Muscle of leg (tissue), 11 donors: ENCODE results near the gene FAM124A. TPM values are rescaled to one million over a fixed set of nuclear protein-coding genes. Genes with fewer than 3 reads are reported as not detected.

ENCODE experiments used
- DNase-seq: peaks from one replicate; pipeline ENCODE4 v3.0.0; 2013
- H3K27ac ChIP-seq: one replicate; pipeline ENCODE4 v1.5.1; 2013; ENCODE audit warnings: mild to moderate bottlenecking, low read length, control low read depth
- H3K27me3 ChIP-seq: one replicate; pipeline ENCODE4 v1.6.1; 2013; ENCODE audit warnings: low read length; ENCODE audit not compliant: control insufficient read depth, insufficient read depth
- H3K36me3 ChIP-seq: one replicate; pipeline ENCODE4 v1.6.1; 2013; ENCODE audit warnings: low read length; ENCODE audit not compliant: control insufficient read depth, insufficient read depth
- H3K4me1 ChIP-seq: one replicate; pipeline ENCODE4 v1.6.1; 2013; ENCODE audit warnings: low read length; ENCODE audit not compliant: control insufficient read depth, insufficient read depth
- H3K4me3 ChIP-seq: one replicate; pipeline ENCODE4 v1.5.1; 2013; ENCODE audit warnings: low read length, control low read depth
- H3K9me3 ChIP-seq: replicated peaks from 2 replicates; pipeline ENCODE4 v1.6.1; 2013; ENCODE audit warnings: low read depth, low read length; ENCODE audit not compliant: control insufficient read depth
- WGBS: methylation state at CpG from one replicate; pipeline ENCODE4 v1.1.5; 2013; ENCODE audit warnings: missing lambda C conversion rate; ENCODE audit not compliant: insufficient coverage; 5-methylcytosine and 5-hydroxymethylcytosine counted together
- polyA plus RNA-seq, 8 donors: library from polyadenylated mRNA; unstranded; fragments of 120-200 nt; gene quantifications; one replicate each; pipeline versions ENCODE4 v1.2.1 to v1.2.3, GENCODE V29; 2013; ENCODE audit warnings: inconsistent platforms in 1 of 8, low replicate concordance in 1 of 8; ENCODE audit not compliant: insufficient read length in 8 of 8, insufficient read depth in 1 of 8
- total RNA-seq: library from RNA; stranded (reverse); fragments of 120-200 nt; gene quantifications from one replicate; pipeline ENCODE4 v1.2.4, GENCODE V29; 2013

Gene FAM124A
- total and polyA plus RNA-seq, 9 donors: 1.2 to 2.0 (median 1.6) TPM

- Histone ChIP-seq H3K9me3 (no peaks in the 10 kb centered on the region), H3K27ac (no peak overlapping the region), H3K36me3 (no peaks in the 10 kb centered on the region), H3K27me3 (no peaks in the 10 kb centered on the region), H3K4me1 (no peaks in the 10 kb centered on the region), H3K4me3 (no peak overlapping the region)
- 83% methylated on average over 1 of the region's 1 CpG for WGBS
- no peak for DNase-seq
These were observed 76.6 kb downstream of the FAM124A start for GRCh38 chr13:51298812-51299211.

- Histone ChIP-seq H3K9me3 (no peaks in the 10 kb centered on the region), H3K36me3 (no peaks in the 10 kb centered on the region), H3K4me1 (no peaks in the 10 kb centered on the region), H3K27me3 (no peaks in the 10 kb centered on the region), H3K4me3 (no peak overlapping the region), H3K27ac (no peak overlapping the region)
- no peak for DNase-seq
- WGBS: no CpG with 5 or more reads among the region's 2 CpGs
These were observed 80.9 kb downstream of the FAM124A start for GRCh38 chr13:51303063-51303552.

GRCh38 chr13:51303882-51304281, 81.7 kb downstream of the FAM124A start:
- H3K27me3 ChIP-seq: no peaks in the 10 kb centered on the region
- no peak overlapping the region for H3K4me3 ChIP-seq
- no peak overlapping the region for H3K27ac ChIP-seq
- no peaks in the 10 kb centered on the region for H3K9me3 ChIP-seq
- no peak for DNase-seq
- H3K36me3 ChIP-seq: no peaks in the 10 kb centered on the region
- H3K4me1 ChIP-seq: no peaks in the 10 kb centered on the region

GRCh38 chr13:51305271-51305967, 83.2 kb downstream of the FAM124A start:
- H3K9me3 ChIP-seq: no peaks in the 10 kb centered on the region
- no peak overlapping the region for H3K27ac ChIP-seq
- WGBS: no CpG with 5 or more reads among the region's 7 CpGs
- no peak overlapping the region for H3K4me3 ChIP-seq
- H3K36me3 ChIP-seq: no peaks in the 10 kb centered on the region
- no peaks in the 10 kb centered on the region for H3K27me3 ChIP-seq
- no peak for DNase-seq
- H3K4me1 ChIP-seq: no peaks in the 10 kb centered on the region

GRCh38 chr13:51308781-51309180, 86.6 kb downstream of the FAM124A start:
- 49% methylated on average over 3 of the region's 6 CpGs for WGBS
- peaks cover 3% of the 10 kb centered on the region for H3K9me3 ChIP-seq
- no peak for DNase-seq
- no peak overlapping the region for H3K27ac ChIP-seq
- no peaks in the 10 kb centered on the region for H3K4me1 ChIP-seq
- no peaks in the 10 kb centered on the region for H3K36me3 ChIP-seq
- H3K4me3 ChIP-seq: no peak overlapping the region
- no peaks in the 10 kb centered on the region for H3K27me3 ChIP-seq

- Histone ChIP-seq H3K4me1 (peaks cover 15% of the 10 kb centered on the region), H3K4me3 (no peak overlapping the region), H3K36me3 (no peaks in the 10 kb centered on the region), H3K27ac (no peak overlapping the region), H3K9me3 (peaks cover 3% of the 10 kb centered on the region), H3K27me3 (no peaks in the 10 kb centered on the region)
- DNase-seq: no peak
- no CpG with 5 or more reads among the region's 2 CpGs for WGBS
These were observed 89.0 kb downstream of the FAM124A start for GRCh38 chr13:51311231-51311630.

GRCh38 chr13:51311957-51312520, 89.8 kb downstream of the FAM124A start:
- peaks cover 15% of the 10 kb centered on the region for H3K4me1 ChIP-seq
- H3K27ac ChIP-seq: no peak overlapping the region
- no peaks in the 10 kb centered on the region for H3K36me3 ChIP-seq
- WGBS: 77% methylated on average over 3 of the region's 5 CpGs
- no peak overlapping the region for H3K4me3 ChIP-seq
- H3K27me3 ChIP-seq: no peaks in the 10 kb centered on the region
- peaks cover 3% of the 10 kb centered on the region for H3K9me3 ChIP-seq
- DNase-seq: no peak

- Histone ChIP-seq H3K27ac (no peak overlapping the region), H3K36me3 (no peaks in the 10 kb centered on the region), H3K9me3 (peaks cover 3% of the 10 kb centered on the region), H3K27me3 (no peaks in the 10 kb centered on the region), H3K4me1 (peaks cover 15% of the 10 kb centered on the region), H3K4me3 (no peak overlapping the region)
- no CpG with 5 or more reads among the region's 1 CpG for WGBS
- DNase-seq: no peak
These were observed 91.4 kb downstream of the FAM124A start for GRCh38 chr13:51313619-51314018.

GRCh38 chr13:51317262-51317661, 95.1 kb downstream of the FAM124A start:
- Histone ChIP-seq H3K4me3 (no peak overlapping the region), H3K36me3 (no peaks in the 10 kb centered on the region), H3K27ac (no peak overlapping the region), H3K4me1 (peaks cover 15% of the 10 kb centered on the region), H3K27me3 (no peaks in the 10 kb centered on the region), H3K9me3 (no peaks in the 10 kb centered on the region)
- no peak for DNase-seq
- WGBS: no CpG with 5 or more reads among the region's 1 CpG

- Histone ChIP-seq H3K27ac (no peak overlapping the region), H3K4me3 (no peak overlapping the region), H3K4me1 (peaks cover 15% of the 10 kb centered on the region), H3K27me3 (no peaks in the 10 kb centered on the region), H3K9me3 (no peaks in the 10 kb centered on the region), H3K36me3 (no peaks in the 10 kb centered on the region)
- WGBS: 79% methylated on average over 2 of the region's 2 CpGs
- no peak for DNase-seq
These were observed 95.8 kb downstream of the FAM124A start for GRCh38 chr13:51318015-51318414.
